Metanephros (tissue), 2 donors: Measurements from ENCODE around the gene CEMIP. TPM values are rescaled to one million over a fixed set of nuclear protein-coding genes. Genes with fewer than 3 reads are reported as not detected.

Experiments
- small RNA-seq: library from RNA; depleted of rRNA; stranded (forward); fragments of <200 nt; gene quantifications from one replicate; pipeline ENCODE3, GENCODE V24; 2014; ENCODE audit warnings: low replicate concordance
- total RNA-seq: library from RNA; depleted of rRNA; stranded (reverse); fragments of >200 nt; gene quantifications from one replicate; pipeline ENCODE4 v1.2.3, GENCODE V29; 2014

CEMIP gene, protein sequence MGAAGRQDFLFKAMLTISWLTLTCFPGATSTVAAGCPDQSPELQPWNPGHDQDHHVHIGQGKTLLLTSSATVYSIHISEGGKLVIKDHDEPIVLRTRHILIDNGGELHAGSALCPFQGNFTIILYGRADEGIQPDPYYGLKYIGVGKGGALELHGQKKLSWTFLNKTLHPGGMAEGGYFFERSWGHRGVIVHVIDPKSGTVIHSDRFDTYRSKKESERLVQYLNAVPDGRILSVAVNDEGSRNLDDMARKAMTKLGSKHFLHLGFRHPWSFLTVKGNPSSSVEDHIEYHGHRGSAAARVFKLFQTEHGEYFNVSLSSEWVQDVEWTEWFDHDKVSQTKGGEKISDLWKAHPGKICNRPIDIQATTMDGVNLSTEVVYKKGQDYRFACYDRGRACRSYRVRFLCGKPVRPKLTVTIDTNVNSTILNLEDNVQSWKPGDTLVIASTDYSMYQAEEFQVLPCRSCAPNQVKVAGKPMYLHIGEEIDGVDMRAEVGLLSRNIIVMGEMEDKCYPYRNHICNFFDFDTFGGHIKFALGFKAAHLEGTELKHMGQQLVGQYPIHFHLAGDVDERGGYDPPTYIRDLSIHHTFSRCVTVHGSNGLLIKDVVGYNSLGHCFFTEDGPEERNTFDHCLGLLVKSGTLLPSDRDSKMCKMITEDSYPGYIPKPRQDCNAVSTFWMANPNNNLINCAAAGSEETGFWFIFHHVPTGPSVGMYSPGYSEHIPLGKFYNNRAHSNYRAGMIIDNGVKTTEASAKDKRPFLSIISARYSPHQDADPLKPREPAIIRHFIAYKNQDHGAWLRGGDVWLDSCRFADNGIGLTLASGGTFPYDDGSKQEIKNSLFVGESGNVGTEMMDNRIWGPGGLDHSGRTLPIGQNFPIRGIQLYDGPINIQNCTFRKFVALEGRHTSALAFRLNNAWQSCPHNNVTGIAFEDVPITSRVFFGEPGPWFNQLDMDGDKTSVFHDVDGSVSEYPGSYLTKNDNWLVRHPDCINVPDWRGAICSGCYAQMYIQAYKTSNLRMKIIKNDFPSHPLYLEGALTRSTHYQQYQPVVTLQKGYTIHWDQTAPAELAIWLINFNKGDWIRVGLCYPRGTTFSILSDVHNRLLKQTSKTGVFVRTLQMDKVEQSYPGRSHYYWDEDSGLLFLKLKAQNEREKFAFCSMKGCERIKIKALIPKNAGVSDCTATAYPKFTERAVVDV (N-terminal part only)
- 1.6 TPM for total RNA-seq

DNA sequence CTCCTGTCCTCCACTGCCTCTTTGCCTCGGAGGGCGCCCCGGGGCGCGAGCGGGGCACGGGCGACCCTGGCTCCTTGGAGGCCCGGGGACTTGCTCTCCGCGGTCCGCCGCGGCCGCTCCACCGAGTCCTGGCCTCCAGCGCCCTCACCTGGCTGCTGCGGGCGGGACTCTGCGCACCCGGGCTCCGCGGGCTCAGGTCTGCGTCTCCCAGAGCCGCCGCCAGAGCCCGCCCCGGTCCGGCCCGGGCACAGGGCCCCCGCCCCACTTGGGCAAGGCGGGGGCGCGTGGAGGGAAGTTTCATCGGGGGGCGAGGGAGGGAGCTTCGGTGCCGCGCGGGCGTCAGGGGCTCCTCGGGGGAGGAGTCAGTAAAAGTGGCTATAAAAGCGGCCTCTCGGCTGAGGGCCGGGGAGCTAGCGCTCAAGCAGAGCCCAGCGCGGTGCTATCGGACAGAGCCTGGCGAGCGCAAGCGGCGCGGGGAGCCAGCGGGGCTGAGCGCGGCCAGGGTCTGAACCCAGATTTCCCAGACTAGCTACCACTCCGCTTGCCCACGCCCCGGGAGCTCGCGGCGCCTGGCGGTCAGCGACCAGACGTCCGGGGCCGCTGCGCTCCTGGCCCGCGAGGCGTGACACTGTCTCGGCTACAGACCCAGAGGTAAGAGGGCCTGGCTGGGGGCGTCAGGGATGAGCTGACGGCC is at the start of gene CEMIP:
TSS of gene CEMIP (plus strand) at position 407 of the 694 bp plus-strand sequence. CDS start 94,510 bp downstream, outside the sequence.

DNA sequence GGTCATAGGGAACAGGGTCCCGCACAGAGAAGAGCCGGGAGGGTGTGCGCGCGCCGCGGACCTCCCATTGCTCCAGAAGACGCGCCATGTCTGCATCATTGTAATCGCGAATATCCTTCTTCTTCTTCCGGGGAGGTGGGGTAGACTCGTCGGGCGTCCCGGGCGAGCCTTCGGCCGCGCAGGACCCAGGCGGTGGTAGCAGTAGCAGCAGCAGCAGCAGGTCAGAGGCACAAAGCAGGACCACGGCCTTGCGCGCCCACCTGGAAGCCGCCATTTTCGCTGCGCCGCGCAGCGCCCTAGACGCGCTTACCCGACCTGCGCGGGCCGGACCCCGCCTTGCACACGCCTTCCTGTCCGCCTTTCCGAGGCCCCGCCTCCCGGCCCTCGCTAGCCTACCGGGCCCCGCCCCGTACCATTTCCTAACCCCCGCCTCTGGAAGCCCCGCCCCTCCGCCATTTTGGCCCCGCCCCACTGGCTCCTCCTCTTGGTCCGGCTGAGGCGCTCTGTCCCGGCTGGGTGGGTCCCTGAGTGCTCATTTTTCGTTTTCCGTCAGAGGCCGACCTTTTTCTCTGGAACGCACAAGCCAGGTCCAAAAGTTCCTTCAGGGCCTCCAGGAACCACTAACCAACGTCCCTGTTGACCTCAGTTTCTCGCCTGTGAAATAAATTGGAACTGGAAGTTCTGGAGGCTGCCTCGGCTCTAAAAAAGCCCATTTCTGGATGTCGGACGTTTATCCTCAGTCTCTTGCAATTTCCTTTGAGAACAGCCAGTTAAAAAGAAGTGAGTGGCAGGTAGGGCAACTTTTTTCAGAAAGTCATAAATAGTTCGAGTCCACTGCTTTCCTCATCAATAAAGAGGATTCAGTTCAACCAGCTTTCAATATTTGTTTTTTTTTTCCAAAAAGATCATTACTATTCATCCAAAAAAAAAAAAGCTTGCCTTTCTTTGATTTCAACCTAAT is 210.6 kb downstream of the CEMIP start, which contains the start of gene MESD:
TSS of gene MESD (minus strand) at position 302 of the 961 bp plus-strand sequence. CDS start at position 274, 28 bp downstream.

DNA sequence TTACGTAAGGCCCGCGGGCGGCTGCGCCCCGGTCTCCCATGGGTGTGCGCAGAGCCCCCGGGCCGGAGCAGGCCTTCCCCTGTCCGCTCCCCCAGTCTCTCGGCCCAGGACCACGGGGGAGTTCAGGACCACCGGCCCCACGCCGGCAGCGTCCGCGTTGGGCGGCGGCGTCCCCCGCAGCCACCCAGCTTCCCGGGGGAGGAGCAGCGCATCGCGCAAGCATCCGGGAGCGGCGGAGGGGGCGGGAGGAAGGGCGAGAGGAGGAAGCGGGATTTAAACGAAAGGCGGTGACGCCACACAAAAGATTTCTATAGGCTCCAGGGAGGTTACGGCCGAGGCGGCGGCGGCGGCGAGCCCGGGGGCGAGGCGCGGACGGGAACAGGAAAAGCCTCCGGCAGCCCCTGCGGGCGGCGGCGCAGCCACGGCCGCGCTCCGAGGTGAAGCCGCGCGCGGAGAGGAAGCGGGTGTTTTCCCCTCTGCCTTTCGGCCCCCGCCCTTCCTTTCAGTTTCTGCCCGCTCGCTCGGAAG is 221.5 kb downstream of the CEMIP start, which contains the start of gene TLNRD1:
TSS of gene TLNRD1 (plus strand) at position 300 of the 528 bp plus-strand sequence. CDS start 1,349 bp downstream, outside the sequence.

Small RNA genes lying within 50 kb of the gene (small RNA-seq; reads per million reads assigned to genes)
- gene MIR4514 (not detected), gene MIR549A (not detected)

Other genes starting within 250 kb of the CEMIP start
- gene ABHD17C, start 84.1 kb upstream of the CEMIP start, total RNA-seq: 21.8 TPM
- gene MESD, start 210.4 kb downstream of the CEMIP start, total RNA-seq: 30.9 TPM
- gene TLNRD1, start 221.6 kb downstream of the CEMIP start, total RNA-seq: 11.4 TPM